Activated naive CD4-positive, alpha-beta T cell treated with anti-CD3 and anti-CD28 coated beads, Interleukin-2, amount 50 U/mL, for 16 hours (primary cell): ENCODE data around the gene AK5.
A peak's percentile ranks its signal among the peaks of the same experiment; 100 is the strongest.

ENCODE experiments used
- DNase-seq: peaks from one replicate; pipeline ENCODE4 v3.0.0-alpha.2; 2020

The AK5 gene, protein sequence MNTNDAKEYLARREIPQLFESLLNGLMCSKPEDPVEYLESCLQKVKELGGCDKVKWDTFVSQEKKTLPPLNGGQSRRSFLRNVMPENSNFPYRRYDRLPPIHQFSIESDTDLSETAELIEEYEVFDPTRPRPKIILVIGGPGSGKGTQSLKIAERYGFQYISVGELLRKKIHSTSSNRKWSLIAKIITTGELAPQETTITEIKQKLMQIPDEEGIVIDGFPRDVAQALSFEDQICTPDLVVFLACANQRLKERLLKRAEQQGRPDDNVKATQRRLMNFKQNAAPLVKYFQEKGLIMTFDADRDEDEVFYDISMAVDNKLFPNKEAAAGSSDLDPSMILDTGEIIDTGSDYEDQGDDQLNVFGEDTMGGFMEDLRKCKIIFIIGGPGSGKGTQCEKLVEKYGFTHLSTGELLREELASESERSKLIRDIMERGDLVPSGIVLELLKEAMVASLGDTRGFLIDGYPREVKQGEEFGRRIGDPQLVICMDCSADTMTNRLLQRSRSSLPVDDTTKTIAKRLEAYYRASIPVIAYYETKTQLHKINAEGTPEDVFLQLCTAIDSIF

DNA sequence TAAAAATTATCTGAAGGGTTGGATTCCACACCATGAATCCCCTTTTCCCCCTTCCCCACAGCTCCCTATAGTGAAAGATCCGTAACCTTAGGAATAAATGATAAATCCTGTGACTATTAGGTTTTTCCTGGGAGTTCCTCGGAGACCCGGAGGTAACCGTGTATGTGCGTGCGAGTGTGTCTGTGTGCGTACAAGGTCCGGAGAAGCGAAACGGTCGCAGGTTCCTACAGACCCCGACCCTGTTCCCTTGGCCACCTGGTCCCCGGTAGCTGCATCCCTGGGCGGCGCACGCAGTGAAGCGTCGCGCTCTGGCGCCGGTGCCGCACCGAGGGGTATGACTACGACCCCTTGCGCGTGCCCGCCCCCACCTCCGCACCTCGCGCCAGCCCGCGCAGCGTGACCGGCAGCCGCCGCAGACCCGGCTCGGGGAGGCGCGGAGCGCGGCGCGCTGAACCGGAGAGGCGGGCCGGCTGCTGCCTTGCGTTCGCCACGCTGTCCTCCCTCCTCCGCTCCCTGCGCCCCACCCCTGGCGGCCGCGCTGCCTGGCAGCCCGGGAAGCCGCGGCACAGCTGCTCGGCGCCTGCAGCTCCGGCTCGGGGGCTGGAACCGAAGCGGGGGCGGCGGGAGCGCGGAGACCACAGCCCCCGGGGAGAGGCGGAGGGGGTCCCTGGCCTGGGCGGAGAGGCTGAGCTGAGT, at the start of gene AK5:
TSS of gene AK5 (plus strand) at position 529 of the 696 bp plus-strand sequence. CDS start 295 bp downstream, outside the sequence.
- DNase-seq: peak; percentile 71

DNA sequence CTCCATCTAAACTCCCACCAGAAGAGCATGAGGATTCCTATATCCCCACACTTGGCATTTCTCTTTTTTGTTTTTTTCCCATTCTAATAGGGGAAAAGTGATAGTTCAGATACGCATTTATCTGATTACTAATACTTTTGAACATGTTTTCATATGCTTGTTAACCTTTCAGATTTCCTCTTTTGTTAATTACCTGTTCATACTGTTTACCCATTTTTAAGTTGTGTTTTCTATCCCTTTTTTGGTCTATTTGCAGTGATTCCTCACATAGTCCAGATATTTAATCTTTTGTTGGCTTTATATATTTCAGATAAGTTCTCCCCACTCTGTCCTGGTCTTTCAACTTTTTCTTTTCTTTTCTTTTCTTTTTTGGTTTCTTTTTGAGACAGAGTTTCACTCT, 49.0 kb upstream of the AK5 start:
- DNase-seq: no peak

DNA sequence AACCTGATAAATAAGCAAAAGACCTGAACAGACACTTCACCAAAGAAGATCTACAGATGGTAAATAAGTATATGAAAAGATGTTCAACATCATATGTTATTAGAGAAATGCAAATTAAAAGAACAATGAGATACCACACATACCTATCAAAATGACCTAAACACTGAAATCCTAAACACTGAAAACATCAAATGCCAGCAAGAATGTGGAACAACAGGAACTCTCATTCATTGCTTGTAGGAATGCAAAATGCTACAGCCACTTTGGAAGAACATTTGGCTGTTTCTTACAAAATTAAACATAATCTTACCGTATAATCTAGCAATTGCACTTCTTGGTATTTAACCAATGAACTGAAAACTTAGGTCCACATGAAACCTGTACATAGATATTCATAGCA, 47.7 kb upstream of the AK5 start:
- no peak for DNase-seq

DNA sequence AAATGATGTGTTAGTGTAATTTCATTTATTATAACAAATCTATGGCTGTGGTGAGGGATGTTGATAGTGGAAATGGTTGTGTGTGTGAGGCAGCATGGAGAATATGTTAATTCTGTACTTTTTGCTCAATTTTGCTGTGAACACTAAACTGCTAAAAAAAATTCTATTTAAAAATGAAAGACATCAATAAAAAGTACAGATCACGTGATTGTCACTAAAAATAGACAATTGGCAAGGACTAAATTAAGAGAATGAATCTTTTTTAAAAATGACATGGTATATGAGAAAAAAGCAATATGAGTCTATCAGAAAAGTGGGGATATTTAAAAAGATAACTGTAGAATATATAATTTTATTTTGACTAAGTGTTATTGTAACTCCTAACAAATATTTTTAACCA, 46.9 kb upstream of the AK5 start:
- no peak for DNase-seq

DNA sequence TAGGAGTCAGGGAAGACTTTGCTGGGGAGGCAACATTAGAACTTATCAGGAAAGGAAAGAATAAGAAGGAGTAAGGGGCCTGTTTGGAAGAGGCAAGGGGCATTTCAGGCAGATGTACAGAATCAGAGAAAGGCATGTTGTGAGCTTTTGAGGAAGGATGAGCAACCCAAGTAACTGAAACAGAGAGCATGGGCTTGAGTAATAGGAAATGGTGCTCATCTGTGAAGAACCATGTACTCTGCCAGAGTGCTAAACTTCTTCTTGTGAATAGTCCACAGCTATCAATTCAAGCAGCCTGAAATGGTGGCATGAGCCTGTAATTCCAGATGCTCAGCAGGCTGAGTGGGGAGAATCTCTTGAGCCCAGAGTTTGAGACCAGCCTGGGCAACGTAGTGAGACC, 43.4 kb upstream of the AK5 start:
- no peak for DNase-seq

DNA sequence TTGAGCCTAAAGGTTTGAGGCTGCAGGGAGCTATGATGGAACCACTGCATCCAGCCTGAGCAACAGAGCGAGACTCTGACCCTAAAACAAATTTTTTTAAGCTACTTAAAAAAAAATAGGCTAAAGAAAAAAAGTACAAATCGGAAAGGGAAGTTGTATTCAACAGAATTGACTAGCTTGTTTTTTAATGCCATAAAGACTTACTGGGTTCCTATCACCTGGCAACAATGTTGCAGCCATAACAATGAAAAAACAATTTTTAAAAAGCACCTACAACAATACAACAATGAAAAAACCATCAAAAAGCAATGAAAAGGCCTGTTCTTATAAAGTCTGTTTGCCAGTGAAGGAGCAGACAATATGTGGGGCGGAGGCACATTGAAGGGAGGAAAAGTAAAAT, 42.5 kb upstream of the AK5 start:
- no peak for DNase-seq

DNA sequence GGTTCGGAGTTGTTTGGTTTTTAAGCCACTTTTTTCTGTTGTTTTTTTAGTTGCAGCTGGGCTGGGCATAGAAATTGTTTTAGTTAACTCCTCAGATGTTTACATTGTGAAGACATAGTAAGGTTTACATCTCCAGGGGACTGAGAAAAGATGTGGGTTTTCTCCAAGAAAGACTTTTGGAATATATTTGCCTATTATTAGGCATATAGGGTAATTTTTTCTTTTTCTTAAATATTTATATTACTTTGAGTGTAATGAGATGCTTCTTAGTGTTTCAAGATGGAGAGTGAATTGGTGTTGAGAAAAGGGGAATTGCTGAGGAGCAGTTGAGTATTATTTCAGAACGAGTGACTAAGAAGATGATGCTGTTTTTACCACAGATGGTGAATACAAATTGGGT, 36.0 kb upstream of the AK5 start:
- DNase-seq: no peak

DNA sequence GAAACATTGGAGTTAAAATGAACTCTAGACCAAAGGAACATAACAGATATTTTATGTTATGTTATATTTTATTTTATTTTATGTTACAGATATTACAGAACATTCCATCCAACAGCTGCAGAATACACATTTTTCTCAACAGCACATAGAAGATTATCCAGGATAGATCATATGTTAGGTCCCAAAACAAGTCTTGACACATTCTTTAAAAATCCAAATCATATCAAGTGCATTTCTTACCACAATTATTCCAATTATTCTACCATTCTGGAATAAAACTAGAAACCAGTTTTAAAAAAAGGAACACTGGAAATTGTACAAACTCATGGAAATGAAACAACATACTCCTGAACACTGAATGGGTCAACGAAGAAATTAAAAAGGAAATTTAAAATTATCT, 31.7 kb upstream of the AK5 start:
- DNase-seq: no peak

DNA sequence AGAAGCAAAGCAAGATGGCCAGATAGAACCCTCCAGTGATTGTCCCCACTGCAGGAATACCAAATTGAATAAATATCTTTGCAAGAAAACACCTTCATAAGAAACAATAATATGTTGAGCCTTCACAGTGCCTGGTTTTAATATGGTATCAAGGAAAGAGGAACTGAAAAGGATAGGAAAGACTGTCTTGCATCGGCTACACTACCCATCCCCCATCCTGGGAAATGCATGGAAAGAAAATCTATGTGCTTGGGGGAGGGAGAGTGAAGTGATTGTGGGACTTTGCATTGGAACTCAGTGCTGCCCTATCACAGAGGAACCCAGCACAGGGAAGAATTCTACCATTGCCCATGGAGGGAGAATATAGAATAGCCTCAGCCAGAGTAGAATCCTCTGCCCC, 28.6 kb upstream of the AK5 start:
- no peak for DNase-seq

DNA sequence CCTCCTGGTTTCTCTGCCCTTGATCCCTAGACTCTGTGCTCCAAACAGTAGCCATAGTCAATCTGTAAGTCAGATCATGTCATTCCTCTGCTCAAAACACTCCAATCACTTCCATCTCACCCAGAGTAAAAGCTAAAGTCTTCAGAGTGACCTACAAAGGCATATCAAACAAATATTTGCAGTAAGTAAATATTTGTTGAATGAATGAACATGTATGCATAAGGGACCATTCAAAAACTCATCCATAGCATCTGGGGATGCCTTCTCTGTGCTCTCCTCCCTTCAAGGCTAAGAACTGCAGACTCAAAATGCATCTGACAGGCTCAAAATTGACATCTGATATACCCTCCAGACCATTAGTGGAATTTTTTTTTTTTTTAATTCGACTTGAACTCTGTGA, 18.1 kb upstream of the AK5 start:
- no peak for DNase-seq

DNA sequence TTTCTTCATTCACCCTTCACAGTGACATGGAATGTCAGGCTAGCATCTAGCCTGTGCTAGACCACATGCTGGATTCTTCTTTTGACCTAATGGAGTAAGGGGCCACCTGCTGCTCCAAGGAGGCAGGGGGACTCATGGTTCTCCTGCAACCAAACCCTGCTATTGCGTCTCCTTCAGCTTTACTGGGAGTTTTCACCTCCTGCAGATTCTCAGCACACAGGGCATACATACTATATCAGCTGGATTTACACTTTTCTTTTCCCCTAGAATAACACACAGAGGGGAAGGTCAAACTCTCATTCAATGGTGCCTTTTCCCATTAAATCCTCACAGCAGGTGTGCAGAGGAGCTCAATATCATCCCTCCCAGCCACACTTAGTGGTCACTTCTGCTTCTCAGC, 16.6 kb upstream of the AK5 start:
- DNase-seq: no peak

DNA sequence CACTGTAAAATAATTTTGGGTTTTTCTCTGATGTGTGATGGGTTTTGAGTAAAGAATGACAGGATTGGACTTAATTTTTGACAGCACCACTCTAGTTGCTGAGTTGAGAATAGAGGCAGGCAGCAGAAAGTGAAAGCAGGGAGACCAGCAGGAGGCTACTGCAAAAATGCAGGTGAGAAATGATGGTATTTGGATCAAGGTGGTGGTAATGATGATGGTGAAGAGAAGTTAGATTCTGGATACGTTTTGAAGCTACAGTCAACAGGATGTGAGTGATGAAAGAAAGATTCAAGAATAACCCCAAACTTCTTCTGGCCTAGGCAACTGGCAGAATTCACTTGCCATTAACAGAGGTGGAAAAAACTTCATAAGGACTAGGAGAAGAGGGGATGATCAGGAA, 14.8 kb upstream of the AK5 start:
- DNase-seq: no peak

DNA sequence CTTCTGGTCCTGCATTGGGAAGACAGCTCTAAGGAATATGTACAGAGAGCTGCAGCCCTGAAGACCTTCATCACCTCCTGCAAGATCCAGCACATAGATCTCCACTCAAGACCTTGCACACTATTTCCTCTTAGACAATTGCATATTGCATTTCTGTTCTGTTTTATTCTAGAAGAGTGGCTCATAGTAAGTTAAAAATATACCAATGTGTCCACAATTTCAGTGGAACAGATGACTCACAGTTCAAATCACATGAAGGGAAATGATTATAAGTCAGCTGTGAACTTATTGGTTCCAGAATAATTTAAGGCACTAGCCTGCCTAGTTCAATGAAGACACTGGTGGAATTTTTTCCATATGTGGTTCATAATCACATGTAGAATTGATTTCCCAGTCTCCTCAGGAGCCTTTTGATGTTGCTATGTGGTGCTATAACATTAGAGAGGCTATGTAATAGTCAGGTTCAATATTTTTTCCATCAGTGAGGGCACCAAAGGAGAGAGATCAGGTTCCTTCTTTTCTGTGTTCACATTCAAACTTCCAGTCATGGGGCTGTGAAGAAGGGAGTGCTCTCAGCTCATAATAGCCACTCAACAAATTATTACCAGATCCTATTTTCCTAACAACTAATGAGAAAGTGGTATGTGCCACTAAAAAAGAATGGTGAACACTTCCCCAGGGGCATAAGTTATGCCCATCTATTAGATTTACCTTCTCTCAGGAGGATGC, 9.8 kb upstream of the AK5 start:
- no peak for DNase-seq

DNA sequence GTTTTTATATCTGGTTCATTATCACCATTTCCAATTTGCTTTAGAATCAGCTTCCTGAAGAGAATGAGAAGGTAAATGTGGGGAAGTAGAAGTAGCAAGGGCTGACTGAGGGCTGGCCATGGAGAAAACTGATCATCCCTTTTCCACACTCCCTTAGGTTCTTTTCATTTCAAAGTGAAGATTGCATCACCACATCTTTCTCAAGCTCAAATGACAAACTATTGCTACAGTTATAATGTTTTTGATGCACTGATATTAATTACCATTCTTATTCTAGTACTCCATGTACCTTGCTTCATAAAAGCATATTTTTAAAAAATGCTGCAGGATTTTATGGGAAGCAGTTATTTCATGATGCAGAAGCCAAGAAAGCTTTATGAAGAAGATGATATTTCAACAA, 7.9 kb upstream of the AK5 start:
- DNase-seq: no peak

DNA sequence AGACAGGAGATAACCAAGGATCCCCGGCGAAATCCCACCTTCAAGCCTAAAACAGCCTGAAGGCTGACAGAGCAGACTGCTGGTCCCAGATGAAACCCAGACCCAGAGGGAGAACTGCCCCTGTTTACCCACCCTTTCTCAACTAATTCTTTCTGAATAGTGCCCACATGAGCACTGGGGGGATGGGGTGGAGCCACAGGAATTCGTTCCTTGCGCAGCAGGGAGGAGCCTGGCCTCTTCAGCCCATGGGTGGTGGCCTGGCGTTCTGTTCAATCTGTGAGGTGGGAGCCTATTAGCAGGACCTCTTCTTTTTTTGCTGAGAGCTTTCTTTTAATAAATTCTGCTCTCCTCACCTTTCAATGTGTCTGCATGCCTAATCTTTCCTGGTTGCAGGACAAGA, 6.6 kb upstream of the AK5 start:
- DNase-seq: no peak

DNA sequence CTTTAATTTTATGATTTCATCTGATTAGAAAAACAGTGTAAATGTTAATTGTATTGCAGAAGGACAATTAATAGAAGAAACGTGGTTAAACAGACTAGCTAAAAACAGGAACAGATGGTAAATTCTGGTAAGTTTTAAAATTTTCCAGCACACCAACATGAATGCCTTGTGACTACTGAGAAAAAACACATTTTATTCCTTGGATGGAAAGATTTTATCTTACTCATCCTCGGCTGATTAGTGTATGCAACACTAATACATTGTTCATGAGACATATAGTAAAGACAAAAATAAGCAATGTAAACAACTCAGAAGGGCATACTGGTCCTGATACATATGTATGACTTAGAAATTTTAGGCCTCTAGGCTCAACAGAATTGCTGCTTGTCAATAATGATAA, 4.9 kb upstream of the AK5 start:
- DNase-seq: no peak

DNA sequence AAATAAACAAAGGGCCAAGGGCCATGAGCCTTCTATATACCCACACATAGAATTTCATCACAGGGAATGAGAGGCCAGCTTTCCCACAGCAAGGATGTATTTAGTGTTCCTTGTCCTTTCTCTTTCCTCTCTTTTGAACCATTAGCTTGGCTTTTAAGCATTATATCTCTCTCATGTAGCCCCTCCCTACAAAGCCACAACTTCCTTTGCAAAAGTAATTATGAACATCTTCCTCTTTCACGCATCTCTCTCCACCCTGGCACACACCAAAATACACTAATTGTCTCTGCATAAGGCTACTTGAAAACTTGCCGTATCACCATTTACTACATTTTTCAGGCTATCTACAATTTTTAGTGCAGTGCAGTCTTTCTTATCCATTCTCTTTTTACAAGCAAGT, 1.9 kb upstream of the AK5 start:
- DNase-seq: no peak

DNA sequence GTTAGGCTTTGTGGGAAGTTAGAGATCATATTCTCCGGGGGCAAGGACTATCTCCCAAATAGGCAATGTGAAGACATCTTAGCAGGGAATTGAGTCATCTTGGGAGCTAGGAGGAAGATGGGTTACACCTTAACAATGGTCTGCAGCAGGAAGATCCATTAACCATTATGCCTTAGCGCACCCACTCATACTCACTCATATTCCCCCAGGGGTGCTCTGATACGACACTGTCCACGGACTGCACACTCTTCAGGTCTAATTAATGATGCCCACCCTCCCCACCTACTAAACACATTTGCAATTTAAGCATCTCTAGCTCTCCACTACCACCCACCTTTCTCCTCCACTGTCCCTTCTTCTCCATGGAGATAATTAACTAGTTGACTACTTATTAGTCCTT, 857 bp upstream of the AK5 start:
- DNase-seq: no peak

DNA sequence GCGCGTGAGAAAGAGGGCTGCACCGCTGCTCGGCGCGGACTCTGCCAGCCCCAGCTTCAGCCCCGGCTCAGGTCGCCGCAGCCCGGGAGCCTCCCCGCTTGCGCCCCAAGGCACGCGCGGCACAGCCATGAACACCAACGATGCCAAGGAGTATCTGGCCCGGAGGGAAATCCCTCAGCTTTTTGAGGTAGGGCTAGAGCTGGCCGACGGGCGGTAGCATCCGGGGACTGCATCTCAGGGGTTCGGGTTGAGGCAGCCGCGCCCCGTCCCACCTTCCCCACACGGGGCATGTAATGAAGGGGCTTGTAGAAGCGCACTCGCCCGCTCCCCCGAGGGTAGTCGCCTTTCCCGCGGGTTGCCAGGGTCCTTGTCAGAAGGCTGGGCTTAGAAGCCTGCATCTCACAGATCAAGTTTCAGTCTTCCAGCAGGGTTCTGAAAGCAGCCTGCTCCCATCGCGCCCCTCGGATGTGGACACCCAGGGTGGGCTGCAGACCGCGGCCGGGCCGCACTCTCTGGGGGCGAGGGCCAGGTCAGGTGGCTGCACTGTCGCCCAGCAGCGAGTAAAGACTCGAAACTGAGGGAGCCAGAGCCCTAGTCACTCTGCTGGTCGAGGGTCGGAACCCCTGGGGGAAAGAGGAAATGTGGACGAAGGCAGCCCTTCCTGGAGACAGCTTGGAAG, 507 bp downstream of the AK5 start:
- peak; percentile 53 for DNase-seq

DNA sequence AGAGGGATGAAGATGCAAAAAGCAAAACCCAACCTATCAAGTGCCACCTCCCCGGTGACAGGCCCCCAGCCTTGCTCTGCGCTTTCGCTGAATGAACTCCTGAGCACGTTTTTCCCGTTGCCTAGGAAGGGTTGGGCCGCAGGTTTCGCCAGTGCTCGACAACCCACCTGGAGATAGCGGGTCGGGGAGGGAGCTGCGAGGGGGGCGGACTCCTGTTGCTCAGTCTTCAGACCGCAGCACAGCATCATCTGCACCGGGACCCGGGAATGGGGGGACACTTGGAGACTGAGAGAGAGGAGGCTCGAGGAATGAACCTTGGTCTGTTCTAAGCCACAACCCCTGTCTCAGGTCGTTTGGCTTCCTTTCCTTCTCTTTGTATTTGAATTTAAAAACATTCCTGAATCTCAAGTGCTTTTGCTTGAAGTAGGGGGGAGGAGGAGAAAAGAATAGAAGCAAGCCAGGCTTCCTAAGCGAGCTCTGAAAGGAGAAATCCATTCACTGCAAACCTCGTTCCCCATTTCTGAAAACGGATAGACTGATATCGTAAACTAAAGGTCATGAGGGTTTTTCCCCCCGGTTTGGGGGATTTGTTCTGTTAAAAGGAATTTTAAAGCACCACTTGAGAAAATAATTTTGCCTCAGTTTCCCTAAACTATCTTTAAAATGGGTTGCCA, 1.2 kb downstream of the AK5 start:
- peak; percentile 41 for DNase-seq

DNA sequence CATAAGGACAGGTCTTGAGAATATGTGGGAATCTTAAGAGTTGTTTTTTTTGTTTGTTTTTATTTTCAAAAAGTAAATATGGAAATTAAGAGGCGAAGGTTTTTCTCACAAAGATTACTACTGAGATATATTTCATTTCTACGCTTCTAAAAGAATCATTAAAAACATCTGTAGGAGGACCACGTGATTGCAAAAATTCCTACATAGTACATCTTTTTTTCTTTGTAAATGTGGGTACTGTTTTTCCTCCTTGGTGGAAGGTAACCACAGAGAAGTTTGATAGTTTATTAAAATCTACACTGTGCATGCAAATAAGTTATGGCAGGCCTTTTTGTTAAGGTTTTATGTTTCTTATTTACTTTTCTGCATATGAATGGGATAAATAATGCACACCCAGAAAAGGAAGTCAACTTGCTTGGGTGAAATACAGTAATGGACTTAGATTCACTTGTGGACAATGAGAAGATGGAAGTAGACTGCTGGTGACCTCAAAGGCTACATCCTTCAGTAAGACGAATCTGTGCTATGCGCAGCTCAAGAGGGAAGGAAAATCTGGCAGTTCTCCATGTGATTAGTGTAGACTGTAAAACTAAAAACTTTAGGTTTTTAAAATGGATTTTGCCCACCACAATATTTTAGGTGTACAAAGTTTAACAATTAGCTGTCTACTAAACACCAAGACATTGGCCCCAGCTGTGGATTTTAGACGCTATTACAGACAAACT, 2.0 kb downstream of the AK5 start:
- no peak for DNase-seq

DNA sequence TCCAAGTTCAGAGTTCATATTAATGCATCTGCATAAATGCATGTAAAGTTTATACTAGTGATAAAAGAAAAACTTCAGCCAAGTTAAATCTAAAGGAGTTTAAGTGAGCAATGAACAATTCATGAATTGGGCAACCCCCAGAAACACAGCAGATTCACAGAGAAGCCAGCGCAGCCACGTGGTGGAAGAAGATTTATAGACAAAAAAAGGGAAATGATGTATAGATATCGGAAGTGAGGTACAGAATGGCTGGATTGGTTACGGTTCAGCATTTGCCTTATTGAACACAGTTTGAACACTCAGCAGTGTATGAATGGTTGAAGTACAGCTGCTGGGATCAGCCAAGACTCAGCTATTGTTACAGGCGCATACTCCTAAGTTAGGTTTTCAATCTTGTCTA, 5.7 kb downstream of the AK5 start:
- DNase-seq: no peak
